Fibroblast of upper back skin (primary cell): Measurements from ENCODE around the gene SERGEF.

Experiments
- DNase-seq: peaks from one replicate; pipeline ENCODE4 v3.0.0-alpha.2; 2013

SERGEF gene

DNA sequence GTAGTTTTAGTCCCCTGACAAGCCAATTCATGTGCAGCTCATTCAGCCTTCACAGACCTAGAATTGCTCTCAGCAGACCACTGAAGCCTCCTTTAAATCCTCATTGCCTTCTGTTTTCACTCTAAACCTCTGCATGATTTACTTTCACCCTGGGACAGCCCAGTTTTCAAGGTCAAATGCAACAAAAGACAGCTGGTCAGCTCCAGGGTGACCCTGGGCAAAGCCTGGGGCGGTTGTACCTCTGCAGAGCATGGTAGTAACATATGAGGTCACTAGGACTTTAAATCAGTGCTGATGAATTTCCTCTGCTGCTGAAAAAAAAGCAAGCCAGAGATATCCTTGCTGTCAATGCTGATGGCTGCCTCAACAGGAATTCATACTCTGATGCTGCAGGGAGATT lies 62.2 kb downstream of the SERGEF start:
- no peak for DNase-seq

DNA sequence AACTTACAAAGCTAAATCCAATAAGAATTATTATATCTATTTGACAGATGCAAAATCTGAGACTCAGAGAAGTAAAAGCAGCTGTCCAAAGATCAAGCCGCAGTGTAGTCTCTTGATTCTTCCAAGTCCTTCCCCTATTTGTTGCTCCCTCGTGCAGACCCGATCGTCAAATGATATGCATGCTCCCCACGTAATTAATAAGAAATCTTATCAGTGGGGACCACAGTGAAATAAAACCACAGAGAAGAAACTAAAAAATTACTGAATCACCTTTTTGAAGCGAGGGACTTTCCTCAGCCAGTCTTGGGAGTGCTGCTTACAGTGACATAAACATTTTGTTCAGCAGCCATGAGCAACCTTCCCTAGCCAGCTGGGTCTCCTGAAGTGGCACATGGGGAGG lies 64.6 kb downstream of the SERGEF start:
- DNase-seq = no peak

DNA sequence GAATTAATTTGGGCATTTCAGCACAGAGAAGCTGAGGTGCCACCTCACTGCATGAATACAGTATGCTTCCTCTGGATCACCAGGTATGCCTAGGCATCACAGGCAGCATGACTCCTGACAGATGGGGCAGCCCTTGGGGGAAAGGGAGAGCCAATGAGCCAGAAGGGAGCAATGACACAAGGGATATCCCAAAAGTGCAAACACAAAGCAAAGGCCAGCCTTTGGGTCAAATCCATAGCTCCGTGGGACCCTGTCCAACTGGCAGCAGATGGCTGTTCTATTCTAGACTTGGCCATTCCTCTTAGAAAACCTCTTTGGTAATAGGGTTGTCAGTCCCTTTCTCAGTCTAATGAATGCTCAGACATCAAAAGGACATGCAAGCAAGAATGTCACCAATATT lies 73.3 kb downstream of the SERGEF start:
- DNase-seq = no peak

DNA sequence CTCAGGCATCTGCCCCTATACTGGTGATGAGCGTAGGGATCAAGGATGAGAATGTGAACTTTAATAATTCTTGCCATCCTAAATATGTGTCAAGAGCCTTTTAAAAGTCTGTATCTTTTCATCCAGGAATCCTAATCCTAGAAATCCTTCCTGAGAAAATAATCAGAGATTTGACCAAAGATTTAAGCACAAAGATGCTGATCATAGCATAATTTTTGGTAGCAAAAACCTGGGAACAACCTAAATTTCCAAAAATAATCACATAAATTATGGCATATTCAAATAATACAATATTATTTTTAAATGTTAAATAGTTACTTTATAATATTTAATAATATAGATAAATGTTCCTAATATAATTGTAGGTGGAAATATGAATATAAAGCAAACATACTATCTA lies 76.1 kb downstream of the SERGEF start:
- DNase-seq = no peak

DNA sequence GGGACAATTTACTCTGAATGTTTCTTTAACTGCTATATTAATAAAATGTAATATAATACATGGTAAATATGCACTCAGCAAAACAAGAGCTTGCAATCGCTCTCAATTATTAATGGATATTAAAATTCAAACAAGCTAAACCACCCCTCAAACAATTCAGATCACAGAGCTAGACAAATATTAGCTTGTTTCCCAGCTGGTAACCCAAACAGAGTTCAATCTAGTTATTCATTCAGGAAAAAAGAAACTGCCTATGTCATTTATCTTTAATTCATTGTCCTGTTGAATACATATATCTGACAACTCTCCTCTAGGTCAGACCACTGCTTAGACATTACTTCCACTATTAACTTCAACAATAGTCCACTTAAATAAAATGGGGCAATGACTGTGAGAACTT lies 78.7 kb downstream of the SERGEF start:
- no peak for DNase-seq

DNA sequence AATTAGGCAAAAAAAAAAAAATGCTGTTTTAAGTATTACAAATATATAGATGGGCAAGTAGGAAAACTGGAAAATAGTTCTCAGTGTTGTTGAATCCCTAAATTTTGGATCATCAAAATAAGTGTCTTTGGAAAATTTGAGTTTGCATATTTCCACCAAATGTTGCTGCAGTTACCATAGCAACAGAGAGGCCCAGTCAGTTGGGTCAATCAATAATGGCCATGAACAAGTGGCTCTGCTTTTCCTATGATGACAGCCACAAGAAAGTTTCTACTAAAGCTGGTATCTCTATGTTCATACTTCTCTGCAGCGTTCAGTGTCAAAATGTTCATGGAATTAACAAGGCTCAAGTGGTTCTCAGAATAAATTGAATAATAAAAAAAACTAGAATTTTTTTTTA lies 79.1 kb downstream of the SERGEF start:
- no peak for DNase-seq

DNA sequence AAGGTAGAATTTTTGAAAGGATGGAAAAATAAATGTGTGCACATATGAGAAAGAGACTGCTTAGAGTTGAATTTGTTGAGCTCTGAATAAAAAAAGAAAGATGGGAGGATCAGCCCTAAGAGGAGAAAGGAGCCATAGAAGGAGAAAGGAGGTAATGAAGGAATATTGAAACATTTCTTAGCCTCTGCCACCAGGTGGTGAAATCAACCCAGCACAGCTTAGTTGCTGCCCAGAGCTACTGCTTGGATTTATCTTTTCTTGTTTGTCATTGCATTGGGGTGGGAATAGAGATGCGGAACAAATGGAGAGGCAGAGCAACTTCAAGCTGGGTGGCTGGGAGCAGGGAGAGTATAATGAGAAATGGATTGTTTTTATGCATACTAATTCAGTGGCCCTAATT lies 80.4 kb downstream of the SERGEF start:
- DNase-seq = no peak

DNA sequence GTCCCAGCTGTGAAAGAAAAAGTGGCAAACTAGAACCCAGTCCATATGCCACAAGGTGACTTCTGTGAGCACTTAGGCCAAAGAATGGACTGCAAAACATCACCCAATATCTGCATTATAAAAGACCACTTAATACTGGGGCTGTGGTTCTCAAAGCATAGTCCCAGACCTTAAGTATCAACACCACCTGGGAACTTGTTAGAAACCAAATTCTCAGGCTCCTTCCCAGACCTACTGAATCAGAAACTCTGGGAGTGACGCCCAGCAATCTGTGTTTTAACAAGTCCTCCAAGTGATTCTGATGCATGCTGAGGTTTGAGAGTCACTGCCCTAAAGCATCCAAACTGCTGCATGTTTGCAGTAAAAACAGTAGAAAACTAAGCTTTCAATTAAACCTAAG lies 81.3 kb downstream of the SERGEF start:
- no peak for DNase-seq

DNA sequence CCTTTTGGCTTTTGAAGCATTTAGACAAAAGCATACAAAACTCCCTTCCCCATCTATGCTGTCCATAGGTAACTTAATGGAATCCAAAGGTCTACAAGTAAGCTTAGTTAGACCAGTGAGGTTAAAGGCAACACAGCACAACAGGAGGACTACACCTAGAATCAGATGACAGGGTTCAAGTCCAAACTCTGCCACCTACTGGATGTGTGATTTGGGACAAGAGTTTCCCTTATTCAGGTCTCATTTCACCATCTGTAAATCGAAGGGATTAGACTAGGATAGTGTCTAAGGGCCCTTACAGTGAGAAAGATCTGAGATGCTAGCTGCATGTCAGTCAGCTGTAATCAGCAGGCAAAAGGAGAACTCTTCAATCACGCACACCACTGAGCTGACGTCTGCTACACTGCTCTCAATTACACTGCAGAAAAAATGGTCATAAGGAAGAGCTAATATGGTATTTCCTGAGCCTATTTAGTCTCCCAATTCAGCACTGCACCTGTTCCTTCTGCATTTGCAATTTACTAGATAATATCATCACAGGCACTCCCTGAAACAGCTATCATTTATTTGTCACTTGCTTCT lies 82.2 kb downstream of the SERGEF start:
- DNase-seq = no peak

DNA sequence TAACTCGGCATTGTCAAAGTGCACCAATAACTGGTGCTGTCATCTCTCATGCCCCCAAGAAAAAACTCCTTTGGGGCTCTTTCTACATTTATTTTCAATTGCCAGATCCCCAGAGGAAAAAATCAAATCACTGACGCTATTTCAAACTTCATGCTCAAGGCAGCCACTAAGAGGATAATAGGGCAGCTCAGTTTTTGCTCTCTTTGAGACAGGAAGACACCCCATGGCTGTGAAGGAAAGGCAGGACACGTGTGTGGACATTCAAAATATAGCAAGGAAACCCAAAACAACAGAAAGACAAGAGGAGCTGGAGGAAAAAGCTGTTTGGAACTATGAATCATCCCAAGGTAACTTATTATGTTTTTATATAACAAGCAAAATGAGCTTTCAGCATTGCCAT lies 83.7 kb downstream of the SERGEF start:
- DNase-seq = no peak

DNA sequence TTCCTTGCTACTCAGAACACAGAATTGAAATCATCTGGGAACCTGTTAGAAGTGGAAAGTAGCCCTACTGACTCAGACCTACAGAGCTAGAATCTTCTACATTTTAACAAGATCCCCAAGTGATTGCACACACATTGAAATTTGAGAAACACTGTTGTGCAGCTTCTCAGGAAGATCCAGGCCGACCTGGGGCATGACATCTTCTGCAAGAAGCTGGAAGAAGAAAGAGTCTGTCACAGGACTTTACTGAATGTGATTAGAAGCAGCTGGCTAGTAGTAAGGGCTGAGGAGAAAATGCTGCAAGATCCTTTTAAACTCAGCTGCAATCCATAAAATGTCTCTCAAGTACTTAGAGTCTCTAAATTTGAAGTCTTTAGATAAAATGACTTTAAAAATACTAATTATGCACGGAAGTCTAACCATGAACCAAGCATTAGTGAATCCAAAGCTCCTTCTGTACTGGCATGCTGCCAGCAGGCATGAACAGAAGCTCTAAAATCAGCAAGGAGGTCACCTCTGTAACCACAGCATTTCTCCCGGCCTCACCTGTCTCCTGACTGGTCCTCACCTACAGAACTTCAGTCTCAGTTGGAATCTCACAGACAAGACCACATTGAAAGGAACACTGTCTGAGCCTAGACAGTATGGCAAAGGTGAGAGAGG lies 85.0 kb downstream of the SERGEF start:
- DNase-seq = peak; percentile 47

DNA sequence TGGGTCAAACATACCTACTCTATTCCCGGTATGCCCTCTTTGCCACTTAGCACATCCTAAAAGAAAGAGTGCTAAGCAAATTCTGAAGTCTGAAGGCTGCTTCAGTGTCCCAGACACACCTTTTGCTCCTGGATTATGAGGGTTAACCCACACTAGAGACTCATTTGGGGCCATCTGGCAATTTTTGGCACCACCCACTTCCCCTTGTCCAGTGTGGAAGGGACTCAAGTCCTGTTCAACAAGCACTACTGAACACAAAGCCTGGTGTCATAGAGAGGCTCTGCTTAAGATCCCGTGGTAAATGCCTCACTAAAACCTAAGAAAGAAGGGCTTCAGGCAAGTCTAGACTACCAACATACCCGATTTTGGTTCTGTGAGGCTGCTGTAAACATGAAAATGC lies 85.8 kb downstream of the SERGEF start:
- DNase-seq = no peak

DNA sequence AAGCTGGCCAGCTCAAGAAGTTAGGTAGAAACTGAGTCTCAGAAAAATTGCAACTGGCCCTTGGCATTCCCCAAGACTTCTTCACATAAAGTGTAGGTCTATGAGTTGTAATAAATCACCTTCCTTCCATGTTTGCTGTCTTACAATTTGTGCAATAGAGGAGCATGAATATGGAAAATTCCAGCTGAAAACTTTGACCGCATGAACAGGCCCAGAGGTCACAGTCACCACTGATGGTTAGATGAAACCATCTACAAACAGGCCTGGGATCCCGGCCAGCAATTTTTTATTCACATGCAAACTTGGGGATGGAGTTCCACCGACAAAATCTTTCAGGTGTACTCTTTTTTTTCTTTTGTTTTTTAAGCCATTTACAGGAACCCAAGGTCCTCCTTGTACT lies 88.1 kb downstream of the SERGEF start:
- no peak for DNase-seq

DNA sequence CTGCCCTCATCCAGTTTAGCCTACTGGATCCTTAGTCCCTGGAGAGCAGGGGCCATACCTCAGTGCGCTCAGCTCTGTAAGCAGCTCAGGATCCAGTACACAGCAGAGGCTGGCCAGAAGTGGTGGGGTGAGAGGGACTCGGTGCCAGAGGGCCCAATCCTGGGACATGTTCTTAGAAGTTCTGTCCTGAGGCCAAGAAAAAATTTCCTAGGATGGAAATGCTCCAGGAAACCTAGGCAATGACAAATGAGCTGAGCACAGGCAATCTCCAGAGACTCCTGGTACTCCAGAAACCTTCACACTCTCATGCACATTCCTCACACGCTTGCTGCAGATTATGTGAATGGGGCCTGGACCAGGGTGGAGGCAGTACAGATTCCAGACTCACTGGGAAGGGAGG lies 89.6 kb downstream of the SERGEF start:
- peak; percentile 69 for DNase-seq

DNA sequence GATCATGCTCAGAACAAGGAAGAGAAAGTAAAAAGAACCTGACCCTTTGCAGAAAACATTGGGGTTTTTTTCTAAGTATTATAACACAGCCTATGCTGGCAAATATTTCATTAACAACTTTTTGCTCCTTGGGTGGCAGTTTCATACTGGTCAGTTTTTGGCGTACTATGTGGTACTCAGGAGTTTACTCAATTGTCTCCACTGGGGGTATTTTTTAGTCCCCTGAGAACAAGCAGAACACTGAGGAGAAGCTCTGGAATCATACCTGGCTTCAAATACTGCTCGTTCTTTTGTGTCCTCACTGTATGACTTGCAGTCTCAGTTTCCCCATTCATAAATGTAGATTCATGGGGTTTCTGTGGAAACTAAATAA lies 90.4 kb downstream of the SERGEF start:
- DNase-seq = no peak

DNA sequence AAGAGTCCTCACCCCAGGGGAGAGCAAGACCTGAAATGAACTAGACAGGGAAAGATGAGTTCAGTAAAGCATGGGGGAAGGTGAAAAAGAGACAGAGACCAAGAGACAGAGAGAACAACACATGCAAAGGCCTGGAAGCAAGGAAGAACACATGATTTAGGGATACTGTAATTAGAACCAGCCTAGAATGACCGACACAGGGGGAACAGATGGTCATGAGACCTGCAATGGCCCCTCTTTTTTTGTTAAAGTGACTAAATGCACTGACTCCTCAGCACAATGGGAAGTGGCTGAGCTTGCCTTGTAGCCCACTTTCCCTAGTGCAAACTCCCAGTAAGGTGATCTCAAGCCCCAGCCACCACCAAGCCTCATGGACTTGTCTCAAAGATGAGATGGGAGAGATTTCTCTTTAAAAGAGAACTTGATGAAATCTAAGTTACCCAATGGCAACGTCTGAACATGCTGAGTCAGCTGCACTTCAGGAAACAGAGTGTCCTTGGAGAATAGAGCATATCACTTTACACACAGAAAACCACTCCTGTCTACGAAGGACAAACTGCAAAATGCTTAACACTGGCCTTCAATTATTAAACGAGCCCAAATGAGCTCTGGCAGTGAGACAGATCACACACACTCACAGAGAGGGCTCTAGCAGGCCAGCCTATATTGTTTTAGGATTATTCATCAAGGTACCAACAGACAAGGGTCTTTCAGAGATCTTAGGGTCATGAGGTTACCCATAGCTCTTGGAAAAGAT lies 91.0 kb downstream of the SERGEF start:
- peak; percentile 69 for DNase-seq

DNA sequence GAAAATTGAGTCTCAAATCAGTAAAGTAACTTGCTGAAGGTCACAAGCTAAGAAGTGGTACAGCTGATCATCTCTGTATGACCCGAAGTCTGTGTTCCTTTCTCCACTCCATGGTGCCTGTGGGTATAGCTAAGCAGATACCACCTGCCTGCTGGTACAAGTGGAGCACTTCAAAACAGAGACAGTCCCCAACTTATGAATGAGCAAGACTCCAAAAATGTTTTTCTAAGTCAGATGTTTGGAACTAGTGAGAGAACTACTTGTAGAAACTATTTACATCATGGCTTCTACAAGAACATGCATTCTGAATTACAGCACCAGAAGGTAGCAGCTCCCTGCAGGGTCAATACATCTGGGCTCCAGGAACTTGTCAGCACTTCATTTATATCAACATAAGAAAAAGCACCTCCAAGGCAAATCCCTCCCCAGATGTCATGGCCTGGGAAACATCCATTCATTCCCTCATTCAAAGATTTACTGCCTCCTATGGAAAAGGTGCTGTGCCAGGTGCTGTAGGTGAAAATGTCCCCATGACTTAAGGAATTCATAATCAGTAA lies 94.7 kb downstream of the SERGEF start:
- no peak for DNase-seq

DNA sequence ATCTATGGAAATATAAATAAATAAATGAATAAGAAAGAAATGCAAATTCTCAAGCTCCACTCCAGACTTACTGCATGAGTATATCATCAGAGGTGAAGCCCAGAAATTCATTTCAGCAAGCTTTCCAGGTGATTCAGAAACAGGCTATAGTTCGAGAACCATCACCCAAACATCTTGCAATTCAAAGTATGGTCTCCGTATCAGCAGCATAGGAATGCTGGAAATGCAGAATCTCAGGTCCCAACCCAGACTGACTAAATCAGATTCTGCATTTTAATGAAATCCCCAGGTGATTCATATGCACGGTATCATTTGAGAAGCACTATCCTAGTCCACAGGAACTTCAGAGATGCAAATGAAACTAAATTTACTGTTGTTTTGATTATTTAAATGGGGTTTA lies 95.3 kb downstream of the SERGEF start:
- DNase-seq = no peak

DNA sequence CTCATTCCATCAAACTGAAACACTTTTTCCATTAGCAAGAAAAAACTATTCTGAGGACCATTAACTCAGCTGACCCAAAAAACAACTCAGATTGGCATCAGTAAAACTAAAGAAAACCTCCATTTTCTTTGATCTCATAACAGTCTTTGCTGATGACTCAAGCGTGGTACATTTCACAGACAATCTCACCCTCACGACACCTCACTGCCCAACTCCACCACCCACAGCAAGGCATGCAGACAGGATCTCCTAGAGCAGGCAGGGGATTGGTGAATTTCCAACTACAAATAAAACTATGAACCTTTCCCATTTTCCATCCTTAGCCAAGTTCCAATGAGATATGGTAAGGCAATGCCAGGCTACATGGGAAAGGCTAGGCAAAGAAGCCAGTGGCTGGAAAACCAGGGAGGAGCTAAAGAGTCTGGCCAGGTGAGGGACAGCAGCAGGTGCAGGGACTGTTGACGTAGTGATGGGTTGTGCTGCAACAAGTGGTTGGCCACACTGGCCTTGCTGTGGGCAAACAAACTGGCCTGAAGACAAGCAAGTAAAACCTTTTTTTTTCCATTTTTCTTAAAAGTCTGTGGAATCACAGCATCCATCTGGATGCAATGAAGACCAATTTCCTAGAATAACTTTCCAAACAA lies 97.2 kb downstream of the SERGEF start:
- DNase-seq = no peak

DNA sequence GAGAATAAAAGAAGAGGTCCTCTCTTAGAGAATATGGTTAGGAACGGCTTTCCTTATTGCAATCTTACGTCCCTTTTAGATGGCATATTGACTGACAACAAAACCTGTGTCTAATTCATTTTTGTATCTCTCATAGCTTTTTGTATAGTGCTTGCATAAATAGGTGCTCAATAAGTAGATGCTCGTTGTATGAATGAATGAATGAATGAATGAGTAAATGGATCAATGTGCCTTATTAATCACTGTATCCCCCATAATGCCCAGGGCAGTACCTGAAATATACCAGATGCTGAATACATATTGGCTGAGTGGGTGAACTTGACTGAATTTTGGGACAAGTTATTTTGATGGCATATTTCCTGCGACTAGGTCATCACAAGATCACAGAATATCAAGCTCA lies 97.9 kb downstream of the SERGEF start:
- DNase-seq = no peak

DNA sequence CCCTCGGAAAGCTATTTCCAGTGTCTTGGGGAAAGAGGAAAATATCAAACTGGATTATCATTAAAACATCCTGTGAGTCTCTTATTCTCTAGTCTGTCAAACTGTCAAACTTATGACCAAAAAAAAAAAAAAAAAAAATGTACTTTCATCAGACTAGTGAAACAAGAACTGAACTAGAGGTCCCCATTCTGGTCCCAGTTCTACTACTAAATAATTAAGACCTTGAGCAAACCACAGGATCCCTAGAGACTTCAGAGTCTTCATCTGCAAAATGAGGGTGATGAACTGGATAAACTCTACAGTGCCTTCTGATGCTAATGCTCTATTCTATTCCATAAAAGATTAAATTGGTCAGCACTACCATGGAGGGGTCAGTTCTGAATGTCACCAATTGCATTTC lies 105.8 kb downstream of the SERGEF start:
- no peak for DNase-seq

DNA sequence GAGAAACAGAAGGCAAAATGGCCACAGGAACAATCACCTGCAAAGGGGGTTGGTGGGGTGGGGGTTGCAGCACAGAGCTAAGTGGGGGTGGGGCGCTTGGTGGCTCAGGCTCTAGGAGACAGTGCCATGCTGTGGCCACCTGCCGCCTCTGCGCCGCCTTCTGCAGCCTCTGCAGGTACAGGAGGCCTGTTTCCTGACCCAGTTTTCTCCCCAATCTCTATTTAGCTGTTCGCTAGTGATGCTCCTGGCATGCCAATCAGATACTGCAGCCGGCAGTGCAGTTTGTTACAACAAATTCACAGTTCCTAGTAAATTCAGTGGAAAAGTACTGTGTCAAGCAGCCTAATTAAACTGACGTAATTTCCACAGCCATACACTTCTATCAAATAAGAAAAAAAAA lies 106.4 kb downstream of the SERGEF start:
- no peak for DNase-seq

DNA sequence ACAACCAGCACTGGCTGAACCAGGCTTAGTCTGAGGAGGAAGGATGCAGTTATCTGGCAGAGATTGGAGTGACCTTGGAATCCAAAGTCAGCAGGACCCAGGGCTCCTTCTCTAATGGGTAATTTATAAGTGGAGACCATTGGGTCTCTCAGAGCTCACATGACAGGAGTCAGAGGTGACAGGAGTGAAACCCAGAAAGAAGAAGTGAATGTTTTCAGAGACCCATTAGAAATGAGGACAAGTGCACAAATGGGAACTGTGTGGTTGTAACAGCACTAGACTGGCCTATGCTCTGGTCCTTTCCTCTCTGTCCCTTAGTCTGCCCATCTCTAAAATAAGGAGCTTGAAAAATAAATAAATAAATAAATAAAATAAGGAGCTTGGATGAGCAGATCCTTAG lies 107.4 kb downstream of the SERGEF start:
- no peak for DNase-seq

DNA sequence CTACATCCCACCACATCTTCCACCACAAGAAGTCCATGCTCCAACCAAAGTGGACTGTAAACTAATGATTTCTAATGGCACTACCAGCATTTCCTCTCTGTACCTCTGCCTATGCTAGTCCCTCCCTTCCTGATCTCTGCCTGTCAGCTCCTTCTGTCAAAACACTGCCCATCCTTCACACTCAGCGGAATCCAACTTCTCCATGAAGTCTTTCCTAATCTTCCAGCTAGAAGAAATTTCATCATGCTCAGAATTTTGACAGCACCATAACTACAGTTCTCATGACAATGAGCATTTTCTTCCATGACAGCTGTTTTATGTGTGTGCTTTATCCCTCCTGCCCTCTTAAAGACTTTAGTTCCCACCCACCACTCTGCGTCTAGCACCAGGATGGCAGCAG lies 111.4 kb downstream of the SERGEF start:
- DNase-seq = no peak
